ENCODE measurements around the gene PCIF1. TPM values are rescaled to one million over a fixed set of nuclear protein-coding genes. Genes with fewer than 3 reads are reported as not detected.
"Not testable (repeated sequence)": the region's sequence is repeated elsewhere in the genome, so short reads cannot be mapped to it uniquely, and the experiment has no call there.

PCIF1 gene
- total RNA-seq, 1 donor from 2014 or later, result 21.8 TPM

- ATAC-seq (ENCODE audit: poor library complexity); intact Hi-C loops (cut with DNase I): not testable (repeated sequence)
- DNase-seq, result peak; percentile 23
These were observed 21.8 kb downstream of the PCIF1 start for GRCh38 chr20:45956326-45956725.

- ATAC-seq (ENCODE audit: poor library complexity) (no peak), DNase-seq (peak; percentile 25)
- intact Hi-C loops (cut with DNase I), result no loop called here
These were observed 22.8 kb downstream of the PCIF1 start for GRCh38 chr20:45957021-45957941.

DNA sequence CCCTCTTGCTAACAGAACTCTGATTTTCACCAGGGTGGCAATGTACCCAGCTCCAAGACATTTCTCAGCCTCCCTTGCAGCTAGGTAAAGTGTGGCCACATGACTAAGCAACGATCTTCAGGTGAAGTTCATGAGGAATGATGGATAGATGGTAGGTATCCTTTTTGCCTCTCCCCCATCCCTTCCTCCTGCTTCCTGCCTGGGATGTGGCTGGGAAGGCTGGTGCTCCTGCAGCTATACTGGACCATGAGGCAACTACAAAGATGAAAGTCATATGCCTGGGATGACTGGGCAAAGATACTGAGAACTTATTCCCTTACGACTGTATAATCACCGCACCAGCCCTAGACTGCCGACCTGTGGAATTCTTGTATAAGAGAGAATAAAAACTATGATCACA is 24.1 kb downstream of the PCIF1 start:
- peak; percentile 4 for DNase-seq
- no peak for ATAC-seq (ENCODE audit: poor library complexity)
- intact Hi-C loops (cut with DNase I), result no loop called here

- peak; percentile 39 for DNase-seq
- no peak for ATAC-seq (ENCODE audit: poor library complexity)
- intact Hi-C loops (cut with DNase I), result no loop called here
These were observed 24.6 kb downstream of the PCIF1 start for GRCh38 chr20:45959126-45959525.

GRCh38 chr20:45959956-45960630 is 25.6 kb downstream of the PCIF1 start:
- DNase-seq, result peak; percentile 30
- ATAC-seq (ENCODE audit: poor library complexity), result no peak
- intact Hi-C loops (cut with DNase I), result no loop called here

DNA sequence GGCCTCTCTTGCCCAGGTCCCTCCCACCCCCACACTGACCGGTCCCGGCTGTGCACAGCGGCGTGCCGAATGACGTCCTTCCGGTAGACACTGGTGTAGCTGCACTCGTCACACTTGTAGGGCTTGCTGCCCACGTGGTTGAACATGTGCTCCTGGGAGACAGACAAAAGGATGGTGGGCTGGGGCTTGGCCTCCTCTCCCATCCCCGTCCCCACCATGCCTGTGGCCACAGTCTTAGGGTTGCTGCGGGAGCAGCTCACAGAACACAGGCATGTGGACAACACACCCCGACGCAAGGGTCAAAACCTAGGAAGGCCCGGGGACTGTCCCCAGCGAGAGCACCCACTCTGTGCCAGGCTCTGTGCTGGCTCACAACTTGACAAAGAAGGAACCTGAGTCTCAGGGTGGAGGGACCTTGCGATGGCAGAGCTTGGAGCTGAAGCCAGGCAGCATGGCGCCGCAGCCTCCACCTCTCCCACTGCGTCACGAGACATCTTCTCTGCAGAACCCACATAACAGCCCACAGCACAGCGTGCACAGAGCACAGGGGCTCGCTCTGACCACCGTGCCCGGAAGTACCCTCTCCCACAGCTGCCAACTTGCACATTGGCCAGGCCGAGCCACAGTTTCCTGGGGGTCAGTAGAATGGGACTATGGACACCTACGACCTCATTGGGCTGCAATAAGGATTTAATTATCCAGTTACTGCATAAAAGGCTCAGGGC is 27.7 kb downstream of the PCIF1 start:
- DNase-seq (peak; percentile 31), ATAC-seq (ENCODE audit: poor library complexity) (no peak)
- intact Hi-C loops (cut with DNase I), result no loop called here

DNA sequence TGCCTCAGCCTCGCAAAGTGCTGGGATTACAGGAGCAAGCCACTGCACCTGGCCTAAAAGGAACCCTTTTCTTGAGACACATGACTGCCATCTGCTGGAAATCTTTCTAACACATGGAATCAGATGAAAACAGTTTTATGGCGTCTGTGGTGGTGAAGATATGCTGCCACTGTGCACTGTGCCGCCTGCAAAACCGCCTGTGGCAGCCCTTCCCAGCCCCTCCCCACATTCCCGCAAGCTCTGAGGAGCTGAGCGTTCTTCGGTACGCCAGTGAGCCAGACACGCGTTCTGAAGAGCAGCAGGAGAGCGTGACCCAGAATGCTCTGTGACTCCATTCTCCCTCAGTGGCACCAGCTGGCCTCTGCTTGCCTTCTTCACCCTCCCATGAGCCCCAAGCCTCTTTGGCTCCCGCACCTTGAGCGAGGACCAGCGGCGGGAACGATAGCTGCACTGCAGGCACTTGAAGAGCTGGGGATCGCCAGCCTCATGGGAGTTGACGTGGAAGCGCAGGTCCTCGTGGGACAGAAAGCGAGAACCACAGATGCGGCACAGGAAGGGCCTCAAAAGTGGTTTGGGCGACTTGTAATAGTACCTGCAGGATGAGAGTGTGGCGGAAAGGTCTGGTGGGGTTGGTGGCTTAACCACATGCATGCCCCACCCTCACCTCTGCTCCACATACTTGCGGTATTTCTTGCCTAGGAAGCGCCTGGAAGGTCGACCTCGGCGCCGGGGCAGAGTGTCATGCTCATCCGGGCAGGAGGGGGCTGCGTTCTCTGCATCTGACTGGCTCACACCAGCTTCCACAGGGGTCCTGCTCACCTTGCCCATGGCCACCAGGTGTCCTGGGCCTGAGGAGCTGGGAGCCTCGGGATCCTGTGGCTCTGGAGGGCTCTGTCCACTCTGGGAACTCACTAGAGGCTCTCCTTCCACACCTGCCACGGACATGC is 28.8 kb downstream of the PCIF1 start:
- ATAC-seq (ENCODE audit: poor library complexity), result no peak
- intact Hi-C loops (cut with DNase I), result no loop called here
- peak; percentile 37 for DNase-seq

- peak; percentile 13 for DNase-seq
- ATAC-seq (ENCODE audit: poor library complexity), result no peak
- intact Hi-C loops (cut with DNase I), result no loop called here
These were observed 29.5 kb downstream of the PCIF1 start for GRCh38 chr20:45964006-45964400.

DNA sequence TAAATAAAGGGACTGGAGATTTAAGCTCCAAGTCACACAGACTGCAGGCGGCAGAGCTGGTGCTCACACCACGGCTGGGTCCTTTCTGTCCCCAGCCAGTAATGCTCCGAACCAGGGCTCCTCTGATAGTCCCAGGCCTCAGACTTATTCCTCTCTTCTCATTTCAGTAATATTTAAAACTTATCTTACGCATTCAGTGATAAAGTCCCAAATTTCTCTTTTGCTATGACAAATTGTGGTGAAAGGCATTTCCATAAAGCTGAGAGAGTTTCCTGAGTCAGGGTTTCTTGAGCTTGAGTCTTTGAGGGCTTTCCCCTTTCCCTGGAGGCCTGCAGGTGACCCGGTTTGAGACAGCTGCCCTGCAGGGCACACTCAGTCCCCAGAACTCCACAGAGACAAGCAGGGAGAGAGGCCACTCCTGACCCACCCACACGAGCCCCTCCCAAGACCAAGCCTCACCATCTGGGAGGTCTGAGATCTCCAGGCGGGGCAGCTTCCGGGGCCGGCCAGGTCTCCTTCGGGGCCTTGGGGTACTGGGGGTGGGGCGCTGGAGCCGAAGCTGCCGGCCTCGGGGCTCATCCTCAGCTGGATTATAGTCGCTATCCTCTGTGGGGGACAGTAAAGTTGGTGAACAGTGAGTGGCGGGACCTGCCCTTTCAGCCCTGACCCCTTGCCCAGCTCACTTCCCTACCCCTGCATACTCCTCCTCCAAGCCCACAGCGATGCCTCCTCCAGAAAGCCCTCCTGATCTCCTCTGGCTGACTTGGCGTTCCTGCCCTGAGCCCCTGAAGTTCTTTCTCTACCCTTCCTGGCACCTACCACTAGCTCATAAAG is 30.9 kb downstream of the PCIF1 start:
- DNase-seq (peak; percentile 32), ATAC-seq (ENCODE audit: poor library complexity) (no peak)
- intact Hi-C loops (cut with DNase I), result no loop called here

DNA sequence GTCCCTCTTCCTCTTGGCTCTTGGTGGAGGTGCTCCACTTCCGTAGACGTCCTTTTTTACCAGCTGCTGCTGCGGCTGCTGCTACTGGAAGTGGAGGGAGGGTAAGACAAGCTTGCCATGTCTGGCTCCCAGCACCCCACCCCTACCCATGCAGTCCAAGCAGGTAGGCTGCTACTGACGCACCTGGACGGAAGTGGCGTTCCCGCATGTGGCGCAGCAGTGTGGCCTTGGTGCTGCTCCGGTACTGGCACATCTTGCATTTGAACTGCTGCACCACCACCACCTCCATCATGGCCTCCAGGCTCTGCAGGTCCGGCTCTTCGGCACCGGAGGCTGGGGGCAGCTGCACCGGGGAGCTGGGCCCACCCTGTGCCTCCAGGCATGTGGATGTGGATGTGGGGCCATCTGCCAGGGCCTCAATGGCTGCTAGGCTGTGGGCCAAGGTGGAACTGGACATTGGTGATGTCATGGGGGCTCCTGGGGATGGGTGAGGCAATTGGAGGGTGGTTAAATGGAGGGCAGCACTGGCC is 33.1 kb downstream of the PCIF1 start:
- DNase-seq, result peak; percentile 33
- intact Hi-C loops (cut with DNase I), result no loop called here

DNA sequence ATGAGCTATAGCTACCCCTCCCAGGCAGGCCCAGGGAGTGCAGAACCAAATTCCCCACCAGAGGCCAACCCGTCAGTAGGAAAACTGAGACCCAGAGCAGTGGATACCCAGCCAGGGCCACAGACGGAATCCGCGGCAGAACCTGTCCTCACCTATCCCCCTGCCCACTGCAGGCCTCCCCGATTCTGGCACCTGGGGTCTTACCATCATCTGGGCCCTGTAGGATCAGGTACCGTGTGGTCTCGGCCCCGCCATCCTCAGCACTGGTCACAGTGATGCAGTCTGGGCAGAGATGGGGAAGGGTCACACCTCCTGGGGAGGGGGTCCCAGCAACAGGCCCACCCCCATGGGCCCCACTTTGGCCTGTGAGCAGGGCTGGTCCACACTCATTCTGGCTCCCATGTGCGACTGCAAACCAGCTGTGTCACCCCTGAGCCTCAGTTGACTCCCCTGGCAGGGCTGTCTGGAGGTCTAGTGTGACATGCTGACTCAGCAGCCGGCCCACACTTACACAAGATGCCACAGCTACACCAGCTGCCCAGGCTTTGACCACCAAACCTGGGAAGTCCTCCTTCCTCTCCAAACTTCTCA is 33.7 kb downstream of the PCIF1 start:
- intact Hi-C loops (cut with DNase I), result no loop called here
- ATAC-seq (ENCODE audit: poor library complexity), result no peak
- DNase-seq, result no peak

More for the DNA sequence above, 33.1 kb downstream of the PCIF1 start:
- no peak for ATAC-seq (ENCODE audit: poor library complexity)

- peak; percentile 38 for DNase-seq
These were observed 34.6 kb downstream of the PCIF1 start for GRCh38 chr20:45968801-45969711.

DNA sequence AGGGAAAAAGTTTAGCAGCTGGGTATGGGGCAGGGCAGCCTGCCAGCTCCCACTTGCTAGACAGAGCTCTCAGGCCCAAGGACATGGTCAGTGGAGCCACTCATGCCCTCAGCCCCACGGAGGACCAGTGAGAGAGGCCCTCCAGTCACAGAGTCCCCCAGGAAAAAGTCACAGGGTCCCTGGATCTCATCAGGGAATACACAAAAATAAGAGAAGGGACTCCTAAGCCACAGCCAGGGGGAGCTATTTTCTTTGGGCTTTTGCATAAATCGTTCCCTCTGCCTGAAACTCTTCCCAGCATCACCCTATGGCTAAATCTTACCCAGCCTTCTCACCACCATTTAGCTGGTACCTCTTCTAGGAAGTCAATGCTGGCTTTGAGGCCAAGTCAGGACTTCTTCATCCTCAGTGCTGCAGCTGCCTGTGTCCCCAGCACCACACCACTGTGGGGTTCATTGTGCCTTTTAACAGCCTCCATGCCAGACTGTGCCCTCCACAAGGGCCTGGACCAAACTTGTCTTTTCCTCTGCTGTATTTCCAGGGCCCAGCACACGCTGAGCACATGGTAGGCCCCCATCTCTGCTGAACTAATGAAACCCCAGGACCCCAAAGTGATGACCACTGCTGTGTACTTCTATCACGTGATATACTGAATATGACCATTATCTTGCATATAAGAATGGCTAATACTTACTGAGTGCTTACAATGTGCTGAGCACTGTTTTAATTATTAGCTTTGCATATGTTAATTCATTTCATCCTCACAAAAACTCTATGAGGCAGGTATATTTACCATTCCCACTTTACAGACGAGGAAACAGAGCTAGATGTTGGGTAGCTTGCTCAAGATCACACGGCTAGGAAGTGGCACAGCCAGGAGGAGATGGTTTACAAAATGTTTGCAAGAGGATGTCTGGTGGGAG is 35.5 kb downstream of the PCIF1 start:
- no peak for ATAC-seq (ENCODE audit: poor library complexity)
- no peak for DNase-seq
- intact Hi-C loops (cut with DNase I), result no loop called here

More at GRCh38 chr20:45968801-45969711, 34.6 kb downstream of the PCIF1 start:
- no peak for ATAC-seq (ENCODE audit: poor library complexity)
- intact Hi-C loops (cut with DNase I), result no loop called here

DNA sequence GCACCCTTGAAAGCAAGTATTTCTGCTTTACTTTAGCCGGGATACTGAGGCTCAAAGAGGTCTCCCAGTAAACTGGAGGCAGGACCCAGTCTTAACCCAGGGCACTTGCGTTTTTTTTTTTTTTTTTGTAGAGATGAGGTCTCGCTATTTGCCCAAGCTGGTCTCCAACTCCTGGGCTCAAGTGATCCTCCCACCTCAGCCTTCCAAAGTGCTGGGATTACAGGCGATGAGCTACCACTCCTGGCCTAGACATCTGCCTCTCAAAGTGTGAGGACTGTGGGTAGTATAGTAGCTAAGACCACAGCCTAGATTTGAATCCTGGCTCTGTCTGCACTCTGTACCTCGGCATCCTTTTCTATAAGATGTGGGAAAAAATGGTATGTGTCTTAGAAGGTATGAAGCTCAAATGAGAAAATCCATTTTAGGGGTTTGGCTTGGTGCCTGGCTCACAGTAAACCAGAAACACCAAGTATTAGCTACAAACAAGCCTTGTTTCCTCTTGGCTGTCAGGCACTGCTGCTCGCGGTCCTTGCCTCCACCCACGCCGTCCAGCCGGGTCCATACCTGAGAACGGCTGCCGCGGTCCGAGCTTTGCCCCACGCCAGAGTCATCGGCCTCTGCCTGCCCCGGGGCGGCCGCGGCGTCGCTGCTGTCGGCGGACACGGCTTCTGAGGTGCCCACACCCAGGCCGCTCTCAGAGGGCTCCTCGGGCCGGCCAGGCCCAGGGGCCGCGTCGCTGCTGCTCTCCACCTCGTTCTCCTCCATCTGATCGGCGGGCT is 36.4 kb downstream of the PCIF1 start:
- intact Hi-C loops (cut with DNase I), result no loop called here
- peak; percentile 57 for DNase-seq

More for the DNA sequence above, 36.4 kb downstream of the PCIF1 start:
- peak; percentile 3 for ATAC-seq (ENCODE audit: poor library complexity)
